ENCODE data around the gene ZIC5. TPM values are rescaled to one million over a fixed set of nuclear protein-coding genes. Genes with fewer than 3 reads are reported as not detected.
A peak's percentile ranks its signal among the peaks of the same experiment; 100 is the strongest.

ZIC5 gene
- total and polyA plus RNA-seq, 2 of the 13 experiments (the other 11 are each of a cell fraction or from before 2014, with no cell fraction given) = 0.02 to 0.07 TPM

- TF ChIP-seq FOXO1 (CRISPR knock-in tag; IDR thresholded peaks at IDR 0.05) (peak; percentile 60; the same call in 1 of the 2 replicates), ELK4 (CRISPR knock-in tag; IDR thresholded peaks at IDR 0.05; ENCODE audit: borderline replicate concordance) (no peak), SKIL (CRISPR knock-in tag; IDR thresholded peaks at IDR 0.05; ENCODE audit: borderline replicate concordance) (peak; percentile 69; the same call in 1 of the 2 replicates), ATF2 (CRISPR knock-in tag; IDR thresholded peaks at IDR 0.05) (peak; percentile 32; the same call in 1 of the 2 replicates), HNF4G (IDR thresholded peaks at IDR 0.05; ENCODE audit: borderline replicate concordance, low read depth, low read length) (peak; percentile 39; the same call in 1 of the 2 replicates), HNF4G (CRISPR knock-in tag; IDR thresholded peaks at IDR 0.05; ENCODE audit: borderline replicate concordance, low read depth) (no peak), SMARCC2 (IDR thresholded peaks at IDR 0.05) (no peak), TCF7 (IDR thresholded peaks at IDR 0.05; ENCODE audit: low read depth) (peak; percentile 62), ARID2 (CRISPR knock-in tag; IDR thresholded peaks at IDR 0.05; ENCODE audit: borderline replicate concordance) (no peak), ZNF574 (CRISPR knock-in tag; IDR thresholded peaks at IDR 0.05) (peak; percentile 45), AHR (CRISPR knock-in tag; IDR thresholded peaks at IDR 0.05) (peak; percentile 15; the same call in 1 of the 2 replicates), FOXA1 (IDR thresholded peaks at IDR 0.05) (no peak), FOXA1 (CRISPR knock-in tag; IDR thresholded peaks at IDR 0.05) (peak; percentile 83), HMGXB4 (CRISPR knock-in tag; IDR thresholded peaks at IDR 0.05; ENCODE audit: borderline replicate concordance in 1 of 2, low read depth in 1 of 2) (0 out of 4 replicates have a peak, but pooled peaks of 1 of the 2 experiments have one; percentile 39), ZNF777 (CRISPR knock-in tag; IDR thresholded peaks at IDR 0.05) (peak; percentile 51; the same call in 1 of the 2 replicates), TOE1 (CRISPR knock-in tag; IDR thresholded peaks at IDR 0.05) (no peak), AGO1 (IDR thresholded peaks at IDR 0.05; ENCODE audit: low read depth, low read length, poor library complexity, severe bottlenecking) (peak; percentile 16), THAP11 (CRISPR knock-in tag; IDR thresholded peaks at IDR 0.05) (peak; percentile 39; the same call in 1 of the 2 replicates), RAD51 (IDR thresholded peaks at IDR 0.05; ENCODE audit: borderline replicate concordance) (no peak)
Observed at GRCh38 chr13:99956473-99957349, 14.9 kb downstream of the ZIC5 start (continued).
